Measurements from ENCODE around the gene SMAD3. TPM values are rescaled to one million over a fixed set of nuclear protein-coding genes. Genes with fewer than 3 reads are reported as not detected.

SMAD3 gene
- total and polyA plus RNA-seq, 10 of the 15 experiments (the other 5 are each of a cell fraction or from before 2014, with no cell fraction given): 5.6 to 43.2 (median 16.0) TPM

GRCh38 chr15:67198157-67198754 lies 132.9 kb downstream of the SMAD3 start (continued):
- TF ChIP-seq MEF2B (IDR thresholded peaks at IDR 0.05; ENCODE audit: partially characterized antibody, poor library complexity, severe bottlenecking) (no peak), SMARCA5 (IDR thresholded peaks at IDR 0.05) (no peak), TARDBP (IDR thresholded peaks at IDR 0.05; ENCODE audit: borderline replicate concordance) (no peak), RELA (IDR thresholded peaks at IDR 0.05; ENCODE audit: borderline replicate concordance, partially characterized antibody) (no peak), USF1 (IDR thresholded peaks at IDR 0.05; ENCODE audit: borderline replicate concordance, extremely low read length, insufficient read depth, low read depth, low read length) (no peak), PAX5 (IDR thresholded peaks at IDR 0.05; ENCODE audit: borderline replicate concordance, low read depth, low read length) (peak; percentile 44; the same call in 1 of the 2 replicates), ZZZ3 (IDR thresholded peaks at IDR 0.05; ENCODE audit: control insufficient read depth, insufficient read length, low read depth) (no peak), BRCA1 (IDR thresholded peaks at IDR 0.05; ENCODE audit: low read depth, low read length) (no peak), PAX8 (IDR thresholded peaks at IDR 0.05) (no peak), RUNX3 (IDR thresholded peaks at IDR 0.05; ENCODE audit: low read length) (peak; percentile 64), POU2F2 (IDR thresholded peaks at IDR 0.05; ENCODE audit: borderline replicate concordance, low read depth, low read length) (peak; percentile 63; the same call in 1 of the 3 replicates), IKZF1 (conservative IDR thresholded peaks at IDR 0.05) (no peak), CHD1 (IDR thresholded peaks at IDR 0.05; ENCODE audit: low read depth, low read length) (no peak), MAX (IDR thresholded peaks at IDR 0.05; ENCODE audit: low read depth, low read length) (no peak), TCF12 (IDR thresholded peaks at IDR 0.05; ENCODE audit: low read depth, low read length) (no peak), ETV6 (conservative IDR thresholded peaks at IDR 0.05 in 1 of 2, IDR thresholded peaks at IDR 0.05 in 1 of 2; ENCODE audit: borderline replicate concordance in 1 of 2, low read depth in 1 of 2) (no peak), NFYA (IDR thresholded peaks at IDR 0.05; ENCODE audit: borderline replicate concordance, low read depth, low read length) (no peak), POLR2A (IDR thresholded peaks at IDR 0.05; ENCODE audit: low read depth, low read length) (peak; percentile 52), ZNF274 (IDR thresholded peaks at IDR 0.05; ENCODE audit: insufficient read depth, insufficient read length) (no peak), CEBPB (IDR thresholded peaks at IDR 0.05; ENCODE audit: borderline replicate concordance in 1 of 2, low read depth in 2 of 2, low read length in 2 of 2) (no peak), IRF4 (IDR thresholded peaks at IDR 0.05; ENCODE audit: low read depth, low read length) (no peak), RBBP5 (conservative IDR thresholded peaks at IDR 0.05) (no peak), HDAC2 (IDR thresholded peaks at IDR 0.05) (no peak), USF2 (IDR thresholded peaks at IDR 0.05; ENCODE audit: borderline replicate concordance, low read depth, low read length) (no peak), TBL1XR1 (IDR thresholded peaks at IDR 0.05; ENCODE audit: low read depth, low read length) (no peak)
- TF ChIP-seq, protein P1, sequence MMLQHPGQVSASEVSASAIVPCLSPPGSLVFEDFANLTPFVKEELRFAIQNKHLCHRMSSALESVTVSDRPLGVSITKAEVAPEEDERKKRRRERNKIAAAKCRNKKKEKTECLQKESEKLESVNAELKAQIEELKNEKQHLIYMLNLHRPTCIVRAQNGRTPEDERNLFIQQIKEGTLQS (IDR thresholded peaks at IDR 0.05; ENCODE audit: borderline replicate concordance, extremely low read depth, low read depth, low read length): no peak
- TF ChIP-seq, protein P2, sequence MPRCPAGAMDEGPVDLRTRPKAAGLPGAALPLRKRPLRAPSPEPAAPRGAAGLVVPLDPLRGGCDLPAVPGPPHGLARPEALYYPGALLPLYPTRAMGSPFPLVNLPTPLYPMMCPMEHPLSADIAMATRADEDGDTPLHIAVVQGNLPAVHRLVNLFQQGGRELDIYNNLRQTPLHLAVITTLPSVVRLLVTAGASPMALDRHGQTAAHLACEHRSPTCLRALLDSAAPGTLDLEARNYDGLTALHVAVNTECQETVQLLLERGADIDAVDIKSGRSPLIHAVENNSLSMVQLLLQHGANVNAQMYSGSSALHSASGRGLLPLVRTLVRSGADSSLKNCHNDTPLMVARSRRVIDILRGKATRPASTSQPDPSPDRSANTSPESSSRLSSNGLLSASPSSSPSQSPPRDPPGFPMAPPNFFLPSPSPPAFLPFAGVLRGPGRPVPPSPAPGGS (IDR thresholded peaks at IDR 0.05; ENCODE audit: borderline replicate concordance, insufficient read depth, low read depth, low read length, poor library complexity, severe bottlenecking): no peak
